DMS79 treated with DMSO at 0.1 percent for 48 hours (cell line): ENCODE measurements around the gene COL28A1.

Experiments
- DNase-seq: peaks from one replicate; lab custom pipeline; 2025; lab: John Stamatoyannopoulos, UW

Gene COL28A1

DNA sequence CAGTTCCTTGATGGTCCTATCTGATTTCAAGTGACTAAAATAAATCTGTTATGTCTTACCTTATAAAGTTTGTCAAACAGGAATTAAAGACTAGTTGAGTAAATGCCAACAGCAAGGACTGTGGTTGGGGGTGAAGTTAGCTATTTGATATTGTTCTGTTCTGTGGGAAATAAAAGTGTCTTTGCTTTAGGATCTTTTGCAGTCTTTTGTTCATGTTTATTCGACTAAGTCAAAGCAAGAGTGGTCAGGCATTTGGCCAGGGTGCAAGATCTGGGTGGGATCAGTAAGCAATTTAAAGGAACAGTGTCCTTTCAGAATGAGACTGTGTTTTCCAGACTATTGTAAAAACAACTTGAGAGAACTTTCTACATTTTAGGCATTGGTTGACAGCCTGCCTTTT, at the start of gene COL28A1:
Gene COL28A1 (minus strand): TSS at position 183 of the 400 bp plus-strand sequence. CDS start 2,998 bp downstream, outside the sequence.
- no peak for DNase-seq

DNA sequence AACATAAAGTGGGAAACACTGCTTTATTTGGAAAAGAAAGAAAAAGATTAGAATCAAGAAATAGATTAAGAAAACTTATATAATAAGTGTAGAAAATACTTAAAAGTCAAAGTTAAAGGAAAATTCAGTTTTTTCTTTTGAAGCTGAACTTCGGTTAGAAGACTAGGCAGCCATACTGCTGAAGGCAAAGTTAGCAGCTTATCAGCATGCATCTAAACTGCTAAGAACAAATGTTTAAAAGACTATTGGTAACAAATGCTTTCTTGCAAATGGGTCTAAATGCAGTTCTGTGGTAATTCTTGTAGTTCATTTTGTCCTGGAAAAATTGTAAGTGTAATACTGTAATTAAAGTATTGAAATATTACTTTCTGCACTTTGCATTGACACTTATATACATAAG, 49.0 kb upstream of the COL28A1 start:
- no peak for DNase-seq

GRCh38 chr7:7583731-7584130, 48.1 kb upstream of the COL28A1 start:
- DNase-seq: no peak

- no peak for DNase-seq
Observed at GRCh38 chr7:7582596-7582995, 46.9 kb upstream of the COL28A1 start.

- DNase-seq: no peak
Observed at GRCh38 chr7:7581531-7582179, 46.0 kb upstream of the COL28A1 start.

DNA sequence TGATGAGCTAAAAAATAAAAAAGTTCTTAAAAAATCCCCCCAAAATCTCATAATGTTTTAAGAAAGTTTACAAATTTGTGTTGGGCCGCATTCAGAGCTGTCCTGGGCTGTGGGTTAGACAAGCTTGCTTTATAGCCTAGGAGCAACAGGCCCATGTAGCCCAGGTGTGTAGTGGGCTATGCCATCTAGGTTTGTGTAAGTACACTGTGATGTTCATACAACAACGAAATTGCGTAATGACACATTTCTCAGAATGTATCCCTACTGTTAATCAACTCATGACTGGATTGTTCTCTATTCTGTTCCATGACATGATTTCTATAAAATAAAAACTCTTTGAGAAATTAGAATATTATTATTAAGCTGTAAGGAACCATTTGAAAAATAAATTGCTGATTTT, 44.0 kb upstream of the COL28A1 start:
- DNase-seq: no peak

GRCh38 chr7:7577888-7578287, 42.2 kb upstream of the COL28A1 start:
- no peak for DNase-seq

GRCh38 chr7:7576344-7576743, 40.7 kb upstream of the COL28A1 start:
- no peak for DNase-seq

GRCh38 chr7:7573701-7574100, 38.0 kb upstream of the COL28A1 start:
- no peak for DNase-seq

- no peak for DNase-seq
Observed at GRCh38 chr7:7570584-7570983, 34.9 kb upstream of the COL28A1 start.

DNA sequence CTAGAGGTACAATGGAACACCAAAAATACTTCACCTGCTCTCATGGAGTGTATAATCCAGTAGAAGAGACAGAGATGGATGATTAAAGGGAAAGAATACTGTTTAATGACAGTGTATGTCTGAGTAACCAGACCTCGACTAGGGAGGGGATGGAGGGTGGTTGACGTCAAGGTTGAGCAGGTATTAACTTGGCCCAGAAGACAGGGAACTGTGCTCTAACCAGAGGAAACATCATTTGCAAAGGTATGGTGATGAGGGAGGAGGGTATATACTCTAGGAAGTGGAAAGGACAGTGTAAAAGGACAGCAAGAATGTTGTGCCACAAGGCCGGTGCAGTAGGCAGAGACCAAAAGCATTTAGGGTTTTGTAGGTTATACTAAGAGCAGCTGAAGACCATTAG, 33.9 kb upstream of the COL28A1 start:
- DNase-seq: no peak

- DNase-seq: no peak
Observed at GRCh38 chr7:7569081-7569527, 33.4 kb upstream of the COL28A1 start.

GRCh38 chr7:7568553-7568952, 32.9 kb upstream of the COL28A1 start:
- no peak for DNase-seq

- DNase-seq: peak; percentile 14
Observed at GRCh38 chr7:7567898-7568531, 32.3 kb upstream of the COL28A1 start.

- peak; percentile 58 for DNase-seq
Observed at GRCh38 chr7:7566651-7567611, 31.3 kb upstream of the COL28A1 start, which contains the start of gene MIOS. Gene MIOS (plus strand): TSS chr7:7566884. CDS start chr7:7572476, 5,592 bp downstream.

DNA sequence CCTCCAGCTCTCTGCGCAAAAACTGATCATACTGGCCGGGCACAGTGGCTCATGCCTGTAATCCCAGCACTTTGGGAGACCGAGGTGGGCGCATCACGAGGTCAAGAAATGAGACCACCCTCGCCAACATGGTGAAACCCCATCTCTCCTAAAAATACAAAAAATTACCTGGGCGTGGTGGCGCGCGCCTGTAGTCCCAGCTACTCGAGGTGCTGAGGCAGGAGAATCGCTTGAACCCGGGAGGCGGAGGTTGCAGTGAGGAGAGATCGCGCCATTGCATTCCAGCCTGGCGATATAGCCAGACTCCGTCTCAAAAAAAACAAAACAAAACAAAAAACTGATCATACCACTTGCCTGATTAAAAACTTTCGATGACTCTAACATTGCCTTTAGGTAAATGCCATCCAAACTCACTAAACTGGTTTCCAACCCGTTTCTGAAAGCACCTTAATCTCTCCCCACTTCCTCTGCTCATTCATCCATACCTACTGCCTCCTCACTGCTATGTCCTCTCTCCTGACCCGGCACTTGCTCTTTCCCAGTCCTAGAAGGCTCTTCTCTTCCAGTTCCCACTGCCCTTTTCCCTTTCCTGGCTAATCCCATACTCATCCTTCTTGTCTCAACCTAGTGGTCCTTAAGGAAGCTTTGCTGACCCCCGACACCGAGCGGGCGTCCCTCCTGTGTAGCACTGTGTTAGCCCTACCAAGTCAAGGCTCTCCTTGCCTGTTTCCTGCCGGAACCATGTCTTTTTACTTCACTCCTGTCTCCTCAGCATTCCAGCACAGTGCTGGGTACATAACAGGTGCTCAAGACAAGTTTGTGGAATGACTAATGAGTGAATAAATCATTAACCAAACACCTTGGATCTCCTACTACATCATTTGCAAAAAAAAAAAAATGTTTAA, 30.3 kb upstream of the COL28A1 start:
- DNase-seq: no peak

DNA sequence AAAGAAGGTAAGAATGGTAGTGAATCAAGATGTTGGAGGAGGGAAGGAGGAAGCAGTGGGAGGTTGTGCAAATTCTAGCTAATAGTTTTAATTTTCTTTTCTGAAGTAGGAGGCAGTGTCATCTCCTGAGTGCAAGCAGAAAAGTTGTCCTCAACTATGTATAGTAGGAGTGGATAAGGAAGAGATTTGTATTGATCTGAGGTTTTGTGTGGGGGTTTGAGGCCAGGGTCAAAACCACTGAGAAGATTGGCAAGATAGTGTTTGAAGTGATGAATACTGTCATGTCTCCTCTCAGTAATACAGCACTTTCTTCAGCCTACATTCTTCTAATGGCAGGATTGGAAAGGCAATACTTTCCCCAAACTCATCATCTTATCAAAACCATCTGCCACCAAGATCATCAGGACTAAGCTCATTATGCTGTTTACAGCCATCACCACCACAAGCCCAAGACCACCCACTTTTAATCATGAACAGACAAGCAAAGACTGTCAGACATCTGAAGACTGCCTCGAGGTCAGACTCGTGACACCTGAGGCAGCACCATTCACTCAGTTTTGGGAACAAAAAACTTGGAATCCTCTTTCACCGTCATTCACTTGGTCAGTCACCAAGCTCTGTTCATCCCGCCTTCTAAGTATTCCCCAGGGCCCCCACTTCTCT, 29.5 kb upstream of the COL28A1 start:
- DNase-seq: no peak

- DNase-seq: no peak
Observed at GRCh38 chr7:7564323-7564780, 28.7 kb upstream of the COL28A1 start.

DNA sequence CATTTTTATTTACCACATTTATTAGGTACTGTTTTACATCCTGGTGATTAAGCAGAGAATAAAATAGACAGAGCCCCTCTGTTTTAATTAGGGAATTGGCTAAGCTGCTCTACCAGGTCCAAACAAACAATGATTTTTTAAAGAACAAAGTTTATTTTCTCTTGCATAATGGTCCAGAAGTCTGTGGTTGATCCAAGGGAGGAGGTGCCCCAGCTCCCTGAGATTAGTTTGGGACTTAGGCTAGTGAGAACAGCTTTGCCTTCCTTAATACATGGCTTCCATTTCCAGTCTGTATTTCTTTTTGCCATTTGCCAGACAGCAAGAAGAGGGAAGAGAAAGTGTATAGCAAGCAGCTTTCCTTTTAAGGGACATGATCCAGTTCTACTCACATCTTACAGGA, 28.1 kb upstream of the COL28A1 start:
- no peak for DNase-seq

- no peak for DNase-seq
Observed at GRCh38 chr7:7563269-7563668, 27.6 kb upstream of the COL28A1 start.

- no peak for DNase-seq
Observed at GRCh38 chr7:7562736-7563135, 27.1 kb upstream of the COL28A1 start.
